ENCODE data around the gene CHMP6. TPM values are rescaled to one million over a fixed set of nuclear protein-coding genes. Genes with fewer than 3 reads are reported as not detected.

CHMP6 gene
- total RNA-seq, 1 donor from 2014 or later: 14.9 TPM

GRCh38 chr17:80992077-80992947, 671 bp downstream of the CHMP6 start:
- DNase-seq (ENCODE audit: low spot score): no peak

- DNase-seq (ENCODE audit: low spot score): no peak
These were observed 1.4 kb downstream of the CHMP6 start for GRCh38 chr17:80992948-80993624.

DNA sequence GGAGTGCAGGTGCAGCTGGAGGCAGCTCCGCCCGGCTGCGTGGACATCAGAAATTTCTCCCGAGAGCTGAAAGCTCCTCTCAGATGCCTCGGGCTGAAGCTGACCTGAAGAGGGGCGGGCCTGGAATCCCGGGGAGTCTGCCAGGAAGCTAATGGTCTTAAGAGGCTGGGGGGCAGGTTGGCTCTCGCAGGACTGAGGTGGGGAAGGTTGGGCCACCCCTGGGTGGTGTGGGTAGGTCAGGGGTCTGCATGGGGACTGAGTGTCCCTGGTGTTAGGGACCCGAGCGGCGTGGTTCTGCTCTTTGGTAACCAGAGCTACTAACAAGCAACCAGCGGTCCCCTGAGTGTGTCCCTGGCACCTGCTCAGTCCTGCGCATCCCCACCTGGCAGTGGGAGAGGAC, 3.5 kb downstream of the CHMP6 start:
- DNase-seq (ENCODE audit: low spot score): no peak

GRCh38 chr17:80996422-80997305, 5.0 kb downstream of the CHMP6 start:
- no peak for DNase-seq (ENCODE audit: low spot score)

GRCh38 chr17:80997424-80998117, 5.9 kb downstream of the CHMP6 start:
- no peak for DNase-seq (ENCODE audit: low spot score)

GRCh38 chr17:80998118-80998747, 6.6 kb downstream of the CHMP6 start:
- DNase-seq (ENCODE audit: low spot score): no peak

GRCh38 chr17:80998748-80999535, 7.3 kb downstream of the CHMP6 start:
- no peak for DNase-seq (ENCODE audit: low spot score)

DNA sequence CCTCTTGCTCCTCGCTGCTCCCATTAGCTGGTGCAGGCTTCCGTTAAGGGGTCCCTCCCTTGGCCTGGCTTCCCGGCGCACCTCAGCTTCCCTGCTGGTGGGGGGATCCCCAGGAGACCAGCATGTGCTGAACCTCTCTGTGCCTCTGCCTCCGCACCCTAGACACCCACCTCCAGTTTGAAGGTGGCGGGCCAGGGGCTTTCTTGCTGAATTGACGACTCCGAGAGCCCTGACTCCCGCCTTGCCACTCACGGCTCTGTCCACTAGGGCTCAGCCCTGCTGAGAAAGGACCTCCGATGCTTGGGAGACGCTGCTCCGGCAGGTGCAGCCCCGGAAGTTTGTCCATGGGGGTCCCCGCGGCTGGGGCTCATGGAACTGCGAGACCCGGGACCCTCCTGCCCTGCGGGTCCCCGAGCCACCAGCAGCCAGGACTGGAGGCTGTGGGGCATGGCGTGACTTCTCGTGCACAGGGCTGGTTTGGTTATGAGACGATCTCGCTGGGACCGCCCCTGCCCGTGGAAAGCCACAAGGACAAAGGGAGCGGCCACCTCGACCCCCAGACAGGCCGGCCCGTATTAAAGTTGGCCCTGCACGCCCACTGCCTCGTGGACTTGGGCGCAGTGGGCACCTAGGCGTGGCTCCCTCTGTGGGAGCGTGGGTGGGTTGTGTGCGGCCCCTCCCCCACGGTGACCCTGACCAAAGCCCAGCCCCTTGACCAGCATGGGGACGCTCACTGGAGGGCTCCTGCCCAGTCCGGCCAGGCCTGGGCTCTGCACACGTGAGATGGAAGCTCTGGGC, 8.1 kb downstream of the CHMP6 start:
- DNase-seq (ENCODE audit: low spot score): no peak

- no peak for DNase-seq (ENCODE audit: low spot score)
These were observed 8.6 kb downstream of the CHMP6 start for GRCh38 chr17:81000334-81000630.

DNA sequence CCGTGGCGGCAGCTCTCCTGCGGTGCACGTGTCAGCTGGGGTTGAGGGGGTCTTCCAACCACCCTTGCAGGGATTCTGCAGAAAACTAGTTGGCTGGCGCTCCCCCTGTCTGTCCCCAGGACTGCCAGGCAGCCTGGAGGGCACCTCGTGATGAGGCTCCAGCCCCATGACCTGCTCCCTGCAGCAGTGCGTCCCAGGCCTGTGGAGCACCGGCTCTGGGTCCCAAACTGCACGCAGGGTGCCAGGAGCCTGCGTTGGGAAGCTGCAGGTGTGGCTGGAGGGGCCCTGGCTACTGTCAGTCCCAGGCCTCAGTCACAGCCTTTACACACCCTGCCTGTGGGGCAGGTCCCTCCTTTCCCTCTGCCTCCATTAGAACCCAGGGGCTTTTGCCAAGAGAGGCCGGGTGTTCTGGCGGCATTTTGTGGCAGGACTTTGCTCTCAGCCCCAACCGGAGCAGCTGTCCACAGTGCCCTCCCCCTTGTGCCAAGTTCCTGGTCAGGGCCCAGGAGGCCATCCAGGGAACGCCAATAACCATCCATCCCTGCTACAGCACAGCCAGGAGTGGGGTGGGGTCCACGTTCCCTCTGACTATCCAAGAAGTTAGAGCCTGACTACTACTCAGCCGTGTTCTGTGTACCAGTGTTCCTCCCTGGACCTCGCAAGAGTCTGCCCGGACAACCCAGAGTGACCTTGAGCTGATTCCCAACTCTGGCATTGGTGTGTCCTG, 9.2 kb downstream of the CHMP6 start:
- no peak for DNase-seq (ENCODE audit: low spot score)

- DNase-seq (ENCODE audit: low spot score): no peak
These were observed 10.4 kb downstream of the CHMP6 start for GRCh38 chr17:81002013-81002384.

- DNase-seq (ENCODE audit: low spot score): no peak
These were observed 11.0 kb downstream of the CHMP6 start for GRCh38 chr17:81002409-81003361.

DNA sequence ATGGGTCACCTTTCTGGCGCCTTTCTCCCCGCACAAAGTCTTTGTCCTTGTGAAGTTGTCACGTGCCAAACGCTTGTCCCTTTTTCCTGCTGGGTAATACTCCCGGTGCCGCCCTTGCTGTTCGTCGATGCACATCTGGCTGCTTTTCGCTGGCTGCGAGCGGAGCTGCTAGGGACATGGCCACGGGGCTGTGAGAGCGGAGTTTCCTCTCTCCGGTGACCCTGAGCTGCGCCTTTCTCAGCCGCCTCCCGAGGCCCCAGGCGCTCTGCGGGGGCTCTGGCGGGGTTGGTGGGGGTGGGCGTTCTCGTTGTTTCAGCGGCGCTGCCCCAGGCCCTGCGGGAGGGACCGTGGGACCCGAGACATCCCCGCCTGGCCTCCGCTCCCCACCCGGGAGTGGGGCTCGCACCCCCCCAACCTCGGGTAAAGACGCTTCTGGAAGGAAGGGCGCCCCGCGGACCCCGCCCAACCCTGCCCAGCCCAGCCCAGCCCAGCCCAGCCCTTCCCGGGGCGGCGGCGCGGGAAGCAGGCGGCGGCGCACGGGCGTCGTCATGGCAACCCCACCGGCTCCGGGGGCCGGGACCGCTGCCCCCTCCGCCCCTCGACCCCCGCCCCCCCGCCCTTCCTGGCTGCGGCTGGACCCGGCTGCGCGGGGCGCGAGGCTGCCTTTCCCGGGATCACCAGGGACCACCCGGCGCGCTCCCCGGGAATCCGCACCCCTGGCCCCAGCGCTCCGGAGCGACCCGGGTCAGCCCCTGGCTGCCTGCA, 12.3 kb downstream of the CHMP6 start:
- no peak for DNase-seq (ENCODE audit: low spot score)

DNA sequence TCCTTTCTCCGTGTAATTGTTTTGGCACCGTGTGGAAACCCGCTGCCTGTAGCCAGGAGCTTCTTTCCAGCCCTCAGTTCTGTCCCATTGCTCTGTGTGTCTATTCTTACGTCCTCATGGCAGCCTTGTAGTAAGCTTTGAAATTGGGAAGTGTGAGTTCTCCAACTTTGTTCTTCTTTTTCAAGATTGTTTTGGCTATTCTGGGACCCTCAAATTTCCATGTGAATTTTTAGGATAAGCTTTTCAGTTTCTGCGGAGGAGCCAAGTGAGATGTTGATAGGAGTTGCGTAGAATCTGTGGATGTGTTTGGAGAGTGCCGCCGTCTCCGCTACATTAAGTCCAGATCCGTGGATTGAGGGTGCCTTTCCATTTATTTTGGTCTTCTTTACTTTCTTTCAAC, 15.2 kb downstream of the CHMP6 start:
- no peak for DNase-seq (ENCODE audit: low spot score)

DNA sequence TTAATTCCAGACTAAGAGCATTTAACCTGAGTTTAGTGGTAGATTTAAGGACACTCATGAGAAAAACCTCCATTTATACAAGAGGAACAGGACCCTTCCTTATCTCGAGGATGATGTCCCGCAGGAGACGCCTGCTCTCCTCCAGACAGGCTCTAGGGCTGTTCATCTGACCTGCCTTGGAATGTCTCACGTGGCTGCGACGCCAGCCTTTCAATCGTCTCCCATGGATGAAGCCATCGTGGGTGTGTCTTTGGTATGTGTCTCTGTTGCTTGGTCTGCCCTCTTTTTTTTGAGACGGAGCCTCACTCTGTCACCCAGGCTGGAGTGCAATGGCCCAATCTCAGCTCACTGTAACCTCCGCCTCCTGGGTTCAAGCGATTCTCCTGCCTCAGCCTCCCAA, 16.5 kb downstream of the CHMP6 start:
- DNase-seq (ENCODE audit: low spot score): no peak

DNA sequence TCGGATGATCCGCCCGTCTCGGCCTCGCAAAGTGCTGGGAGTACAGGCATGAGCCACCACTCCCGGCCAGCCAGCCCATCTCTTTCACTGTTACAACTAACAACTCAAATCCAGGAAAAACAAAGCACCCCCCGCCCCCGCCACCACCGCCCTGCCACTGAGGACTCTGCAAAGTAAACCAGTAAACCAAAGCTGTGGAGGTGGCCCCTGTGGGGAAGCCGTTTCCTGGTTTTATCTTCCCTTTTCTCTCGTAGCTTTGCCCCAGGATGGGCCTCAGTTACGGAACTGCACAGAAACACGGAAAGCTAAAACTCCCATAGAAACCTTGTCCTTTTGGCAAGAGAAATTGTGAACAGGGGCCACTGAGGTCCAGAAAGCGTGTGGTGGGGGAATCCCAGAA, 17.5 kb downstream of the CHMP6 start:
- no peak for DNase-seq (ENCODE audit: low spot score)

- DNase-seq (ENCODE audit: low spot score): no peak
These were observed 19.3 kb downstream of the CHMP6 start for GRCh38 chr17:81010935-81011334.

All from umbilical cord (tissue), 2 donors.